PC-3 (cell line): ENCODE results near the gene MGAT5.

ENCODE experiments used
- CTCF ChIP-seq: fragments of 300-600 bp; sonication (generic); conservative IDR thresholded peaks from 2 replicates; pipeline ENCODE4 v1.5.1; 2017; ENCODE audit warnings: antibody characterized with exemption, low read depth, mild to moderate bottlenecking, low read length
- EZH2 ChIP-seq: fragments of 300-600 bp; sonication (generic); IDR thresholded peaks from one replicate; pipeline ENCODE4 v1.6.1; 2017; ENCODE audit warnings: antibody characterized with exemption, mild to moderate bottlenecking, low read length; ENCODE audit not compliant: unreplicated experiment

- no peak for TF ChIP-seq CTCF
- TF ChIP-seq EZH2 = no peak
Measured at GRCh38 chr2:134370655-134371445, 117.0 kb downstream of the MGAT5 start.
